HG02884 (cell line): ENCODE data around the gene ARVCF.

Experiments
- ATAC-seq: cut with Tn5 transposase; IDR thresholded peaks from one replicate; pipeline ENCODE4 v1.9.1; 2021; ENCODE audit warnings: mild to moderate bottlenecking, moderate library complexity; ENCODE audit not compliant: unreplicated experiment

ARVCF gene

DNA sequence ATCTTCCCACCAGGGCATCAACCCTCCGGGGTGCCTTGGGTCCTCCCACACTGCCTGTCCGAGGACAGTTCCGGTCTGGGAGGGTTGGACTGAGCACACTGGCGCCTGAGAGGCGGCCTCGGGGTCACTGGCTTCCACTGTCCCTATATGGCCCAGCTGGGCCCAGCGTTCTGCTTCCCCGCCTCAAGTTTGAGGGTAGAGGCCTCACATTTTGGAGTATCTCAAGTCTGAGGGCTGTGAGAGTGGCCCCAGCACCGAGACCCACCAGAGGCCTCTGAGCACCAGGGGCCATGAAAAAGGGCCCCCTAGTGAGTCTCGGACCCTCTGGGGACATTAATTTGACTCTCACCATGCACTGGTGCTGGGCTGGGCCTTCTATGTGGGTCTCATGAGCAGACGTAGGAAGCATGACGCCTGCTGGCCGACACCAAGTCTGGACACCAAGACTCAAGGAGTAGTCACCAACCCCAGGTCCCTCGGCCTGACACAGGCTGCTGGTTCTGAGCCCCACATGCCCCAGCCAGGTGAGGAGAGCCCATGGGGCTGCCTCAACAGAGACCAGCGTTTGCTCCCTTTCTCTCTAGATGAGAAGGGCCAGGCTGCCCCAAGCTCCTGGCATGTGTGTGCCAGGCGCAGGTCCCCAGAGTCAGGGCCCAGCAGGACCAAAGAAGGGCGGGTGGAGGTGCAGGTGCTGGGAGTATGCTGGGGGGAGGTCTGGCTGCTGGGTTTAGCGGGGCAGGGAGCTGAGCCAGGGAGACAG lies 27.5 kb downstream of the ARVCF start:
- no peak for ATAC-seq

DNA sequence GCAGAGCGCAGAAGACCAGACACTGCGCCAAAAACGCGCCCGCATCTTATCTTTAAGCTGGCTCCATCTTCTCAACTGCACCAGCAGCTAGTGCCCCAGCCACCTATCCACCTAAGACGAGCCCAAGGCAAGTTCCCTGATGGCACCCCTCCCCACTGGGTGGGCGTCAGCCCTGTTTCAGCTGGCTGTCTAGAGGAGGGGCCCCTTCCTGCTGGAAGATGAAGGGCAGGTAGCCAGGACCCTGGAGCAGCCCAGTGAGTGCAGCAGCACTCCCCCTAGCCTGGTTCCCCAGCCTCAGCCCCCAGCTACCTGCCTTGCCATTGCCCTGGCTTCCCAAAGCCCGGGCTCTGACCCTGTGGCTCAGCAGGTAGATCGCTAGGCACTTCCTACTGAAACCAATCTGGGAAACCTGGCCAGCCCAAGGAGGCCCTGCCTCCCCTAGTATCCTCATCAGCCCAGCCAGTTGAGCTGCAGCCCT lies 28.3 kb downstream of the ARVCF start:
- ATAC-seq = no peak

DNA sequence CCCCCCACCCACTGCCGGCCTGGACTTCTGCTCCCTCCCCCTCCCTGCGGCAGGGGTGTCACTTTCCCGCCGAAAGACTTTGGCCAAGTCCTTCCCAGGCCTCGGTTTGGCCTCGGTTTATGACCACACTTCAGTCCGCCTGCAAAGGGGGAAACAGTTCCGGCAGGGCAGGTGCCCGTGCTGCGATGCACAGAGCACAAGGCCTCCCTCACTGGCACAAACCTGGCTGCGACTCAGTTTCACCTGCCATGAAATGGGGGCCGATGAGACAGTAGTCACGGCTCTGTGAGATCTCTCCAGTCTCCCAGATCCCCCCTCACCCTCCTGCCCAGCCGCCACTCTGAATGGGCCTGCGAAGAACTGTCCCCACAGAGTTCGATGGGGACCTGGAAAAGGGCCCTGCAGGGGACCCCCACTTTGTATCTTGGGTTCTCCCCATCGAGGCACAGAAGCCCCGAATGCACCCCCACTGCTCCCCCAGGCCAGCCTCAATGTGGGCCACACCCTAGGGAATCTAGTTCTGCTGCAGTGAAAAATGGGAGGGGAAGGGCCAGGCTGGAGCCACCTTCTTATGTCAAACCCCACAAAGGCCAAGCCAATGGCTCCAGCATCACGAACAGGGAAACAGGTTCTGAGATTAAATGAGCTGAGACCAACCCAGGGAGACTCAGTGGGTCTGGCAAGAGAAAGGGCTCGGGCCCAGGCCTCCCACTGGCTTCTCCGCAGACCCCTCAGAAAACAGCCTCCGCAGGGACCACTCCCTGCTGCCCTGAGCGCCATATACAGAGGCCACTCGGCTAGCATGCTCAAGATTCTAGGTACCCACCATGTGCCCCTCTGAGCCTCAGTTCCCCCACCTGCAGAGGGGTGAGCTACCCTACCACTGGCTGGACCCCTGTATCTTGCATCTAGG lies 29.0 kb downstream of the ARVCF start:
- ATAC-seq = no peak

DNA sequence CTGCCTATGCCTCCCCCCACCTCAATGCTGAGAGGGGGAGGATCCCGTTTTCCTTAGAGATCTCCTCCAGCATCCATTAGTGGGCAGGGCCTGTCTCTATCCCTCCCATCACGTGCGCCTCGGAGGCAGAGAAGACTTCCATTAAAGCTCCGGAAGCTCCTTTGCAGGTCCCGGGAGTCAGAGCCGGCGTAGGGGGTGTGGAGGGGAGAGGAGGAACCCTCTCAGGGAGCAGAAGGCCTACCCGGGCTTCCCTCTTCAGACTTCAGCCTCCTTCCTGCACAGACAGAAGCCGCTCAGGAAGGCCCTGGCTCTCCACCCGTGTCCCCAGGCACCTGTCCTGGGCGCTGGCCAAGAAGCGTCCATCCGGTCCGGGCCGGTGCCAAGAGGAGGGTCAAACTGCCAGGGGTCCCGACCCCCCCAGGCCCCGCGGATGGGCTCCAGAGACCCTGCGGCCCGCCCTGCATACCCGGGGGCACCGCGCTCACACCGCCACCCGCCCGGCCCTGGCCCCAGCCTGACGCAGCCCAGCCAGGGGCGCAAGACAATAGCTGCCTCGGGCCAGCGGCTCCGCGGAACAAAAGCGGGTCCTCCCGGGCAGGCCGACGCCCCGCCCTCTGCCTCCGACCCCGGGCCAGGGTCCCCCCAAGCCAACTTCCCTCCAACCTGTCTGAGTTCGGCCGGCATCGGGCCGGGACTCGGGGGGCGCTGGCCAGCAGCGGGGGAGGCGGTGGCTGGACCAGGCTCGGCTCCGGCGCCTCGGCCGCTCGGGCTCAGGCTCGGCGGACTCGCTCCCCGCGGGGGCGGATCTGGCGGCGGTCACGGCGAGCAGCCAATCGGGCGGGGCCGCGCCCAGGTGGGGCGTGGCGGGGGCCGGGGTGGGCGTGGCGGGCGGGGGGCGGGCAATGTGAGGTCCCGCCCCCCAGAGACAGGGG lies 29.9 kb downstream of the ARVCF start:
- no peak for ATAC-seq

GRCh38 chr22:19986011-19986409 lies 30.6 kb downstream of the ARVCF start:
- ATAC-seq = no peak

- no peak for ATAC-seq
Observed at GRCh38 chr22:19984851-19985811, 31.5 kb downstream of the ARVCF start.

DNA sequence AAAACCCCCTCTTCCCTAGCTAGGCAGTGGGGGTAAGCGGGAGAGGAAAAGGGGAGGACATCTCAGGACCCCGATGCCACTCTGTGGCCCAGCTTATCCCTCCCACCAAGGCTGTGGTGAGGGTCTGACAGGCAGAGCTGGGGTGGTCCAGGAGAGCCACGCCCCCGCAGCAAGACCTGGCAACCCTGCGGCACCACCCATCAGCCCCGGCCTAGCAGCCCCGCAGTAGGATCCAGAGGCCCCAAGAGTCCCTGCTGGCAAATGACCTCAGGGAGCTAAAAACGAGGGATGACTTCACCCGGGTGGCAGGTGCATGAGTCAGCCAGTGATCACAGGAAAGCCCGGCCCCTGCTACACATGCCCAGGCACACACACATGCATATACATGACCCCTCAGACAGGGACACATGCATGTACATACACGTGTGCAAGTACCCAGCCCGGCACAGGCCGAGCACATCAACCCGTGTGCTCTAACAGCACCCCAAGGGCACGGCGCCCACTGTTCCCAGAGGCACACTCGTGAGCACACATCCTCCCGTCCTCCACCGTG lies 32.3 kb downstream of the ARVCF start:
- no peak for ATAC-seq

- ATAC-seq = no peak
Observed at GRCh38 chr22:19983741-19984140, 32.9 kb downstream of the ARVCF start.

DNA sequence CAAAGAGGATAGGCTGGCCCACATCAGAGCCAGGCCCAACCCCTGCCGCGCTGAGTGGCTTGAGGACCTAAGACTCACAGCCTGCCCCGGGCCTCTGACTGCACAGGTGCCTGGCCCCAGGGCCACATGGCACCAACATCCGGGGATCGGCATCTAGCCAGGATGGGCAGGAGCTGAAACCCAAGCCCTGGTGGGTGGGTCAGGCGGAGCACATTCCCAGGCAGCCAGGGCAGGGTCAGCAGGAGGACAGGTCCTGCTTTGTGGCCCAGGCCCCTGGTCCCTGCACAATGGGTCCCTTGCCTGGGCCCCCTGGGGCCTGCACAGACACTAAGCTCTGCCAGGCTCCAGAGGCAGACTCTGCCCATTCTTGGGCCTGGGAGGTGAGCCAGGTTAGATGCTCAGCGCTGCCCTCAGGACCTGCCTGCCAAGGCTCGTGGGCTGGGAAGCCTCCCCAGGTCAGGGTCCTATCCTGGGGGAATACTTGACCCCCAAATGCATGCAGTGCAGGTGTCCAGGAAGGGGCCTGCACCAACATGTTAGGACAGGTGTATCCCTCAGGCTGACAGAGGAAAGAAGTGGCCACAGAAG lies 33.5 kb downstream of the ARVCF start:
- ATAC-seq = no peak

DNA sequence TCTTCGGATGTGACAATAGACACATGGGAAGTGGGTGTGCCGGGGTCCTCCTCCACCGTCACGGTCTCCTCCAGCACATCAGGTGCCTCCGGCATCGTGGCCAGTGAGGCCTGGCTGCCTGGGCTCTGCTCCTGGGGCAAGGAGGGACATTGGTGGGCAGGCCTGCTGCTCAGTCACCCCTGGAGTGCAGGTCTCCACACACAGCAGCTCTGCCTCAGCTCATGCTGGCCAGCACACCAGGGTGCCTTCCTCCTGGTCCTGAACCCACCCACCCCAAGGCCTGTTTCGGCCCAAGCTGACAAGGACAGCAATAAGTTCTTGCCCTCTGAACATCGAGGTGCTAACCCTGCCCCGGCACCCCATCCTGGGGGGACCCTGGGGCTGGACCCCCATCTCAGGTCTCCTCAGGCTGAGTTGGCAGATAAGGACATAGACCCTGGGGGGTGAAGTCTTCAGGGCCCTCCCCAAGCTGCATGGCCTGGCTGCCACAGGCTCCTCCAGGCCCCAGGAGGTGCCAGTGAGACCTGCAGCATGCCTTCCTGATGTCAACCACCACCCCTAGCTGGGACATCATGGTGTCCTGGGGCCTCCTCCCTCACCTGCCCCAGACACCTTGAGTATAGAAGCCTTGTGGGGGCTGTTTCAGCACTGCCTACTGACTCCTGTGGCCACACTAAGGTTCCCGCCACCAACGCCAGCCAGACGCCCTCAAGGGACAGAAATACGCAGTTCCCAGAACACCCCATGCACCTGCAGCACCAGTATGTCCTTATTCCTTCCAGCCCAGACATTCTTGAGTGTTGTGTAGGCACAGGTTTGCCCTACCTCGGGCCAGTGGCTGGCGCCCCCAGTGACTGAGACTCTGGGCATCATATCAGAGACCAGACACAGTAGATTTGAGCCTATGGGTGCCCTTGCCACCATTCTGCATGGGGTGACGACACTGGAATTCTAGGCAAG lies 34.4 kb downstream of the ARVCF start:
- no peak for ATAC-seq

DNA sequence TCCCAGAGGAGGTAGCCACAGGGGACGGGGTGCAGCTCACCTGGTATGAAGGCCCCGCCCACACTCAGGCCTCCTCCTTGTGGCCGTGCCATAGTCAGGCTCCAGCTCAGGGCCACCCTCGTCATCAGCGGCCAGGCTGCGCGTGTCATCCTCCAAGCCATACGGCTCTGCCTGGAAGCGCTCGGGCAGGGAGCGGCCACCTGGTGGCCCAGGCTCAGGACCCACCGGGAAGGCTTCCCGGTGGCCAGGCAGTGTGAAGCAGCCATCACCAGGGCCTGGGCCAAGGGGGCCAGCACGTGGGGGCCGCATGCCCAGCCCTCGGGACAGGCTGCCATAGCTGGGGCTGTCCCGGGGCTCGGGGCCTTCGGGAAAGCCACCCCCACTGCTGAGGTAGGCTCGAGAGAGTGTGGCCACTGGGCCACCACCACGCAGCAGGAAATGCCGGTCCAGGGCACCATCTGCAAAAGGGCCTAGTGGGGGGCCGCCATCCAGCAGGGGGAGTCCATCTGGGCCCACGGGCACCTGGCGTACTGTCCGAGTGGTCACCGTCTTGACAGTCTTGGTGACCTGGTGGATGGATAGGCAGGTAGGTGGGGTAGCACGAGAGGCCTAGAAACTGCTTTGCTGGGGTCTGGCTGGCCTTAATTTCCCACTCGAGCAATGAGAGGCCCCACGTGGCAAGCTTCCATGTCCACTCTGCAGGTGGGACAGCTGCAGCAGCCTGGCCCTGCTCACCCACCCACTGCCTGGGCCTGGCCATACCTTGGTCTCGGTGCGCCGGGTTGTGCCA lies 35.3 kb downstream of the ARVCF start:
- no peak for ATAC-seq

- ATAC-seq = no peak
Observed at GRCh38 chr22:19980766-19981165, 35.9 kb downstream of the ARVCF start.

GRCh38 chr22:19979712-19980493 lies 36.7 kb downstream of the ARVCF start:
- no peak for ATAC-seq

GRCh38 chr22:19978748-19979147 lies 37.9 kb downstream of the ARVCF start:
- no peak for ATAC-seq

GRCh38 chr22:19977296-19978243 lies 39.1 kb downstream of the ARVCF start:
- ATAC-seq = no peak
